Fibroblast of lung (primary cell): ENCODE measurements around the gene TRIM47.

Source experiments
- CTCF ChIP-seq, 2 donors: IDR thresholded peaks in 1 of 2; conservative IDR thresholded peaks in 1 of 2; 1 replicate in 1 of 2; 2 replicates in 1 of 2; pipeline ENCODE4 v1.5.1; 2011 to 2012; ENCODE audit warnings: low read length in 2 of 2, control low read depth in 1 of 2, inconsistent platforms in 1 of 2, low read depth in 1 of 2, mild to moderate bottlenecking in 1 of 2
- EZH2 ChIP-seq: IDR thresholded peaks from 2 replicates; pipeline ENCODE4 v1.5.1; 2012; ENCODE audit warnings: low read length, control low read depth, mild to moderate bottlenecking; ENCODE audit errors: missing control alignments

DNA sequence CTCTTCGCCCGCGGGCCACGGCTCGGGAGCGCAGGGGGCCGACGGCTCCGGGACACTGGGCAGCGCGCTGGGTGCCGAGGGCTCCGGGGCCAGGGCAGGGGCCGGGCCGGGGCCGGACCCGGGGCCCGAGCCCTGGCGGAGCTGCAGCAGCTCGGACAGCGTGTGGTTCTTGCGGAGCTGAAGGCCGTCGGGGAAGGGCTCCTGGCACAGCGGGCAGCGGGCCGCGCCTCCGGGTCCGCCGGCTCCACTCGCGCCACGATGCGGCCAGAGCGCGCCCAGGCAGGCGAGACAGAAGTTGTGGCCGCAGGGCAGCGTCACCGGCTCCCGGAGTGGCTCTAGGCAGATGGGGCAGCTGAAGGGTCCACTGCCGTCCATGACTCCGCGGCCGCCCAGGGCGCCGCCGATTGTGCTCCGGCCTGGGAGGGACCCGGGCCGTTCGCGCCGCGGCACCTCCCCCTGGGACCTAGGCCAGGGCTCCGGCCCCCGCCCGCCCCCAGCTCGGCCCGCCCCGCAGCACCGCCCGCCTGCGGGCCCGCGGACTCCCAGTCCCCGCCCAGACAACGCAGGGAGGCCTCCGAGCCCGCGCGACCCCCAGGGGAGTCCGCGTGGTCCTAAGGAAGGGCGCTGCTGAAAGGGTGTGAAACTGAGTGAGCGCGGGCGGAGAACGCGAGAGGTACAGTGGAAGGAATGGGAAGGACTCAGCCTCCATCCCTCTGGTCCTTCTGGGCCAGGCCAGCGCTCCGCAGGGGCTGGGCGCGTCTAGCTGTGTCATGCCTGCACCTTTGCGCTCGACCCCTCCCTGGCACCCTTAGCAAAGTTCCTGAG lies at the start of gene TRIM47:
- TF ChIP-seq CTCF (conservative IDR thresholded peaks at IDR 0.05 in 1 of 2, IDR thresholded peaks at IDR 0.05 in 1 of 2; ENCODE audit: low read depth in 1 of 2, low read length in 2 of 2): peak; percentile 18 to 30
- TF ChIP-seq EZH2: no peak
